Anterior cingulate cortex (tissue), 58 donors: ENCODE results near the gene HCRTR1.

Experiments used
- DNase-seq, 58 donors: peaks; one replicate each; lab custom pipeline; 2025; lab: John Stamatoyannopoulos, UW

The HCRTR1 gene

GRCh38 chr1:31617218-31617915 lies at the start of gene HCRTR1:
Gene HCRTR1 (plus strand): TSS chr1:31617689. CDS start chr1:31619193, 1,504 bp downstream.
- no peak for DNase-seq

DNA sequence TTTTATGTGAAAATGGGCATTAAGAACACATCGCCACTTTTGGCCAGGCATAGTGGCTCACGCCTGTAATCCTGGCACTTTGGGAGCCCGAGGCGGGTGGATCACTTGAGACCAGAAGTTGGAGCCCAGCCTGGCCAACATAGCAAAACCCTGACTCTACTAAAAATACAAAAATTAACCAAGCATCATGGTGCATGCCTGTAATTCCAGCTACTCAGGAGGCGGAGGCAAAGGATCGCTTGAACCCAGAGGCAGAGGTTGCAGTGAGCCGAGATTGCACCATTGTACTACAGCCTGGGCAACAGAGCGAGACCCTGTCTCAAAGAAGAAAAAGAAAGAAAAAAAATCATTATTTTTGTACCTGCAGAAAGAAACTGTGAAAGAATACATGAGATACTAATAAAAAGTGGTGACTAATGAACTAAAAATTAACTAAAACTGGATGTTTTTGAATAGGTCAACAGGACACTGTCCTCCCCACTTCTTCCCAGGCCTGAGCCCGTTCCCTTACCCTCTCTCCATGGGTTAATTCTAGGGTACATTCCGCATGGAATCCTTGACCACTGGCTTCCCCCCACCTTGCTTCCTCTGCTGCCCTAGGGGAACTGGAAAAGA lies 49.4 kb upstream of the HCRTR1 start:
- no peak for DNase-seq

DNA sequence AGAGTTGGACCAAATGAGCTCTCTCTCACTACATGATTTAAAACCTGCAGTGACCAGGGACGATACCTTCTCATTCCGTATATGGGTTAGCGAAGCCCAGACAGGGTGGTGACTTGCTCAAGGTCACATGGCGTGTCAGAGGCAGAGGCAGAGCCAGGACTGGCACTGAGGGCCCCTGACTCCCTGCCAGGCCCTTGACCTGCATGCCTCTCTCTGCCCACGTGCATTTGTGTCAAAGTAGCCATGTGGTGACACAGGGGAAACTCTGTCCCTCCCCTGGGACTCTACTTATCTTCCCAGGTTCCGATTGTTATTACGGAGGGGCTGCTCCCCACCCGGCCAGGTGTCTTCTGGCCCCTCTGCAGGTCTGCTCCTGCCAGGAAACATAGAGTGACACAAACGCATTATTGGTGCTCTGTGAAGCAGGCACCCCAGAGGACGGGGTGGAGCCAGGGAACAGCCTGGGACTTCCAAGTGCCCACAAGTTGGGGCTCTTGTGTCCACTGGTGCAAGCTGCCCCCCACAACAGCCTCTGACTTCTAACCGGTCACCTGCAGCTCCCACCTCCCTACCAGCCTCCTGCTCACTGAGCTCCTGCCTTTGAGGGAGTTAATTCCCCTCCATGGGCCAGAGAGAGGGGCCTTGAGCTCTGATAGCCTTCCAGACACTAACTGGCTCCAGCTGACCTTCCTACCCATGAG lies 48.4 kb upstream of the HCRTR1 start:
- DNase-seq, result no peak

DNA sequence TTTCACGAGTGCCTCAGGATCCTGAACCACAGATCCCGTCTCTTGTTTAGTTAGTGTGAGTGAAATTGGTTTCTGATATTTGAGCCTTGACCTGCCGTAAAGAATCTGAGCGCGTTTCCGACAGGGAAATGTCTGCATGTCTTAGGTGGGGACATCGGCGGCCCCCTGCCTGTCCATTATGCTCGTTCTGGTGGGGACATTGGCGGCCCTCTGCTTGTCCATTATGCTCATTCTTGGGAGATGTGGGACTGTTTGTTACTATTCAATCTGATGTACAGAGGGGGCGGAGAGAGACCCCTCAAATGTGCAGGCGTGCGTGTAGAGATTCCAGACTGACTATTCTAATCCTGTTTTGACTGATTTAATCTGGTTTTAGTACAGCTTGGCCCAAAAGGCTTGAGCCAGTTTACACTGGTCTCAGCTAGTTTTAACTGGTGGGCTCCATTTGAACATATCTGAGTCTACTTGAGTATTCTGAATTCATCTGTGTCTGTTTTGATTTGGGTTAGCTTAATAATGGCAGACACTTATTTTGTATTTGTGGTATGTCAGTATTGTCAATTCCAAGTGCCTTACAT lies 47.8 kb upstream of the HCRTR1 start:
- DNase-seq, result no peak

- no peak for DNase-seq
Measured at GRCh38 chr1:31570228-31570627, 47.3 kb upstream of the HCRTR1 start.

GRCh38 chr1:31570906-31571305 lies 46.6 kb upstream of the HCRTR1 start:
- DNase-seq, result no peak

DNA sequence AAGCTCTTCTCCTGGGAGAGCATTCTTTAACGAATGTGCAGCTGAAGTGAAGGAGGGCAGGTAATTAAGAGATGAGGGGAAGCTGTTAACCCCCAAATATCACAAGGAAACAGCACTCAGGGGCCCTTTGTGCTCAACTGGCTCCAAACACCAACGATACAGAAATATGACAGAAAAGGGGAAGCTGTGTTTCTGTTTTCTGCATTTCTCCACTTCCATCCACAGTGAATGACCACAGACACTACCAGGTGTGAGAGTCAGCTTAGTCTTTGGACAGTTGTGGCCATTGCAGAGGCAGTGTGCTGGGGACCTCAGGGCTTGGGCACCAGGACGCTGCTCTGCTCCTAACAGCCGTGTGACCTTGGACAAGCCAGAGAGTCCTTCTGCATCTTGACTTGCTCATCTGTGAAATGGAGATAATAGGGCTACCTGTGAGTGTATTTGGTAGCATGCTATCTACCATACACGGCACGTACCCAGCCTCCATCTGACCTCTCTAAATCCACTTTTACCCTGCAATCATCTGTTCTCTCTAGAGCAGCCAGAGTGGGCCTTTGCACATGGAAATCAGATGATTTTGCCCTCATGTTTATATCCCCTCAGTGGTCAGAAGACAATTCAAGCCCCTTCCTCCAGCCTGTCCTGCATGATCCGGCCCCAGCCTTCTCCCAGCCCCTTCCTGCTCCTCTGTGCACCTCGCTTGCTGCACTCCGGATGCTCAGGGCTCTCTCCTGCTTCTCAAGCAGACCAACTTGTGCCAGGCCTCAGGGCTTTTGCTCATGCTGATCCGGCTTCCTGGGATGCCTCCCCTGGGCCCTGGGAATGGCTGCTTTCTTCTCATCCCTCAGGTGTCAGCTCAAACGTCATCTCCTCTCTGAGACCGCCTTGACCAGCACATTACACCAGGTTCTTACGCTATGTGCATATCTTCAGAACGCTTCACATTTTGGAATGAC lies 45.9 kb upstream of the HCRTR1 start:
- no peak for DNase-seq

DNA sequence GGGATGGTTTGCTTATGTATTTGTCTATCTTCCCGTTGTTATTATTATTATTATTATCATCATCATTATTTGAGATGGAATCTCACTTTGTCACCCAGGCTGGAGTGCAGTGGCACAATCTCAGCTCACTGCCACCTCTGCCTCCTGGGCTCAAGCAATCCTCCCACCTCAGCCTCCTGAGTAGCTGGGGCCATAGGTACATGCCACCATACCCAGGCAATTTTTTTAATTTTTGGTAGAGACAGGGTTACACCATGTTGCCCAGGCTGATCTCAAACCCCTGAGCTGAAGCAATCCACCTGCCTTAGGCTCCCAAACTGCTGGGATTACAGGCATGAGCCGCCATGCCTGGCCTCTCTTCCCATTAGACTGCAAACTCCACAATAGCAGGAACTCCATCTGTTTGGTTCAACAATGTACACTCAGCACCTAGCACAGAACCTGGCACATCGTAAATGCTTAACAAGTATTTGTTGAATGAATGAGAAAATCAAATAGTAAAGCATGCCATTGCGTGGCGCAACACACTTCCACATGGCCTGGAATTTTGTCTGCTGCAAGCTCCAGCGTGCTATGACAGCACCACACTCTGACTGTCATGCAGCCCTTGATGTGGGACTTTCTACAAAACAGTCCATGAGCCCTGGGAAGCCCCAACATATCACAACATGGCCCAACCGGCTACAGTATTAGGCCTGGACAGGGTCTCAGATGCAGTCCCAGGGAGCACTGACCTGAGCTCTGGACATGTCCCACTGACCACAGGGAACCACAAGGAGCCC lies 45.0 kb upstream of the HCRTR1 start:
- DNase-seq, result no peak

GRCh38 chr1:31573261-31573660 lies 44.2 kb upstream of the HCRTR1 start:
- no peak for DNase-seq

- no peak for DNase-seq
Measured at GRCh38 chr1:31574749-31575368, 42.6 kb upstream of the HCRTR1 start.

- no peak for DNase-seq
Measured at GRCh38 chr1:31575369-31576140, 41.9 kb upstream of the HCRTR1 start.

DNA sequence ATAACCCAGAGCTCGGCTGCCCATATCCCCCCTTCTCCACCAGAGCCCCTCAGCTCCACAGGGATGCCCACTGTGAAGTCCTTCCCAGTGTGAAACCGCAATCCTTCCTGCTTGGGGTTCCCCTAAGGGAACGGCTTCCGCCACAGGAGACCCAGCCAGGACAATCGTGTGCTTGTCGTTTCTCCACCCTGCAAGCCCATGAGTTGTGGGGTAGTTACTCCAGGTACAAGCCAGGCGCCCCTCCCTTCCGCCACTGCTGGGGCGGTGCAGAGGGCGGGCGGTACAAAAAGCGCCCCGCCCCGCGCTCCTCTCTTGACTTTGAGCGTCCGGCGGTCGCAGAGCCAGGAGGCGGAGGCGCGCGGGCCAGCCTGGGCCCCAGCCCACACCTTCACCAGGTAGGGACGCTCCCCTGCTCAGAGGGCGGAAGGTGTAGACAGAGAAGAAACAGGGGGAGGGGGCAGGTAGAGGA lies 41.3 kb upstream of the HCRTR1 start, which contains the start of gene TINAGL1:
TINAGL1 (plus strand) TSS at position 315 of the 469 bp plus-strand sequence. CDS start 634 bp downstream, outside the sequence.
- DNase-seq, result no peak

- DNase-seq, result no peak
Measured at GRCh38 chr1:31576743-31577455, 40.6 kb upstream of the HCRTR1 start.

- no peak for DNase-seq
Measured at GRCh38 chr1:31577515-31578192, 39.8 kb upstream of the HCRTR1 start.

DNA sequence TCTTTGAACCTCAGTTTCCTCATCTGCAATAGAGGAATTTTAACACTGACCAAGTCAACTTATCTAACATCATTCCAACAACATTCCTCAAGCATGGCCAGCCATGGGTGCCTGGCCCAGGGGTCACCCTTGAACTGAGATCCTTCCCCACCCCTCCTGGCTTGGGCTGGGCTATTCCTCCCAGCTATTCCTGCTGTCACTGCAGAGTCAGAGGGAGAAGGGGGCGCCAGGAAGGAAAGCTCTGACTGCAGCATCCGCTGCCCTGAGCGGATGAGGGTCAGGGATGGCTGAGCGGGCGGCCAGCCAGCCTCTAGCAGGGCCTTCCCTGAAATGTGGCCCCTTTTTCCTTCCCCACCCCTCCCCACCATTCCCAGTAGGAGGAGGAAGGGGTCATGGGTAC lies 38.1 kb upstream of the HCRTR1 start:
- no peak for DNase-seq

- no peak for DNase-seq
Measured at GRCh38 chr1:31580513-31580870, 37.0 kb upstream of the HCRTR1 start.
